WERI-Rb-1 (cell line): ENCODE results near the gene PLXNA2.

Experiments
- DNase-seq: peaks from one replicate; pipeline ENCODE4 v3.0.0-alpha.2; 2020
- H3K27ac ChIP-seq: fragments of 250-450 bp; sonication (Bioruptor Pico); 2 replicates; pipeline ENCODE4 v1.5.1; 2020; ENCODE audit warnings: mild to moderate bottlenecking, moderate library complexity
- H3K27me3 ChIP-seq: fragments of 250-450 bp; sonication (Bioruptor Pico); 2 replicates; pipeline ENCODE4 v1.5.1; 2021; ENCODE audit warnings: mild to moderate bottlenecking, low read depth, moderate library complexity; ENCODE audit not compliant: insufficient read depth, severe bottlenecking
- H3K36me3 ChIP-seq: fragments of 250-450 bp; sonication (Bioruptor Pico); 2 replicates; pipeline ENCODE4 v1.5.1; 2020; ENCODE audit warnings: mild to moderate bottlenecking, moderate library complexity
- H3K4me3 ChIP-seq: 2 replicates; pipeline ENCODE4 v1.5.1; 2011; ENCODE audit warnings: low read depth, mild to moderate bottlenecking, control low read depth, low read length
- H3K9me3 ChIP-seq: fragments of 250-450 bp; sonication (Bioruptor Pico); 2 replicates; pipeline ENCODE4 v1.5.1; 2021; ENCODE audit warnings: mild to moderate bottlenecking, moderate library complexity; ENCODE audit not compliant: severe bottlenecking
- CTCF ChIP-seq: IDR thresholded peaks from 2 replicates; pipeline ENCODE4 v1.5.1; 2011; ENCODE audit warnings: low read depth, mild to moderate bottlenecking, control low read depth, inconsistent platforms, low read length

Gene PLXNA2

DNA sequence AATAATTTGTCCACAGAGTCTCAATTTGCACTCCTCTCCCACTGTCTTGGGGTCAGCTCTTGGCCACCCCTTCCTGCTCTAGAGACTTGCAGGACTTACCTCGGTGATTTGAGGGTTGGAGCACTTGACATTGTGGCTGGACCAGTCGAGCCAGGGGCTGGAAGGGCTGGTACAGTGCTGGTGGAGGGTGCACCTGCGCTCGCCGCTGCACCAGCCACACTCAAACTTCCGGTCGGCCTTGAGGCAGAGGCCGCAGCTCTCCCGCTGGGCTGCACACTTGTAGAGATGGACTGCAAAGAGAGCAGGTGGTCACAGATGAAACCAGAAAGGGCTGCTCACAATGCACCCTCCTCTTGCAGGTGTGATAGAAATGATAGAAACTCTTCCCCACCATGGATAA, 165.0 kb downstream of the PLXNA2 start:
- Histone ChIP-seq H3K27ac (no peak overlapping the region), H3K36me3 (peaks cover 17% of the 10 kb centered on the region)
- no peak for TF ChIP-seq CTCF

DNA sequence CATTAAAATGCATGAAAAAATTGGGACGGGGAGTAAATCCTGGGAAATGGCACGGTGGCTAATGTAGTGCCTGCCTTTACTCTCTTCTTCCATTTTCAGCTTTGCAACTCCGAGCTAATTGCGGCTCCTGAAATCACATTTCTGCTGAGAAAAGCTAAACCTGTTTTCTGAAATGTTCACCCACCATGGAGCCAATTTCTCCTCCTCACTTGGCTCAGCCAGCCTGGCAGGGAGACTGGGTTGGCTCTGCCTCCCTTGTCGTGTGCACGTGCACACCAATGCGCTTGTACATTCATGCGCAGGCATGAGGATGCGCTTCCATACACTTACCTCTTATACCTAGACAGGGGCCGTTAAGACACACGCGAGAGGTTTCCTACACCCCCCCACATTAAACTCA, 165.4 kb downstream of the PLXNA2 start:
- Histone ChIP-seq H3K36me3 (peaks cover 17% of the 10 kb centered on the region), H3K27me3 (no peaks in the 10 kb centered on the region), H3K9me3 (no peaks in the 10 kb centered on the region), H3K27ac (no peak overlapping the region), H3K4me3 (no peak overlapping the region)
- DNase-seq, result no peak
- TF ChIP-seq CTCF, result no peak

More for the DNA sequence above, 165.0 kb downstream of the PLXNA2 start:
- H3K27me3 ChIP-seq, result no peaks in the 10 kb centered on the region
- no peaks in the 10 kb centered on the region for H3K9me3 ChIP-seq
- DNase-seq, result no peak
- H3K4me3 ChIP-seq, result no peak overlapping the region

- no peak for TF ChIP-seq CTCF
- Histone ChIP-seq H3K27ac (no peak overlapping the region), H3K9me3 (no peaks in the 10 kb centered on the region), H3K36me3 (peaks cover 17% of the 10 kb centered on the region), H3K4me3 (no peak overlapping the region), H3K27me3 (no peaks in the 10 kb centered on the region)
- DNase-seq, result no peak
These were observed 166.7 kb downstream of the PLXNA2 start for GRCh38 chr1:208077232-208078075.

DNA sequence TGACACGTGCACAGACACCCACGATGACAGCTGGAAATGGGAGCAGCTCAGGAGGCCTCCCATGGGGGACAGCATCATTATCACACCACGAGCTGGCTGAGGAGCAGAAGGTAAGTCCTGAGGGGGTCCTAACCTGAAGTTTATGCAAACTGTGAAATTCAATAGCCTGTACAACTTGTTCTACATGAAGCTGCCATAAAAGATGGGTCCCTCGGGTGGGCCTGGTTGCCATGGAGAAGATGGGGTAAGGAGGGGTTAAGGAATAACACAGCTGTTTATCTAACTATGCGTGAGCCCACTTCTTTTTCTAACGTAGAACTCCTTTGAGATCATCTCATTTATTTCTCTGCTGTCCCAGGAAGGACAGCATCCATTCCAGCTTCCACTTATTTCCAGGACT, 169.8 kb downstream of the PLXNA2 start:
- H3K36me3 ChIP-seq, result peaks cover 12% of the 10 kb centered on the region
- no peak overlapping the region for H3K27ac ChIP-seq
- H3K9me3 ChIP-seq, result no peaks in the 10 kb centered on the region

GRCh38 chr1:208071435-208072031, 172.7 kb downstream of the PLXNA2 start:
- no peak for DNase-seq
- Histone ChIP-seq H3K27me3 (no peaks in the 10 kb centered on the region), H3K36me3 (peaks cover 4% of the 10 kb centered on the region; the same call in 1 of the 2 replicates), H3K9me3 (no peaks in the 10 kb centered on the region), H3K27ac (no peak overlapping the region), H3K4me3 (no peak overlapping the region)
- no peak for TF ChIP-seq CTCF

More for the DNA sequence above, 169.8 kb downstream of the PLXNA2 start:
- DNase-seq, result no peak
- Histone ChIP-seq H3K27me3 (no peaks in the 10 kb centered on the region), H3K4me3 (no peak overlapping the region)
- TF ChIP-seq CTCF, result no peak
